HCT116 (cell line): Measurements from ENCODE around the gene KCNG1.

Experiments
- CTCF ChIP-seq, 3 experiments: fragments of 200-600 bp in 1 of 3; sonication (generic) in 1 of 3; IDR thresholded peaks in 2 of 3; conservative IDR thresholded peaks in 1 of 3; 2 replicates each; pipeline ENCODE4 v1.5.1; 2012 to 2017; ENCODE audit warnings: low read depth in 2 of 3, low read length in 2 of 3, antibody characterized with exemption in 1 of 3, borderline replicate concordance in 1 of 3, control low read depth in 1 of 3, mild to moderate bottlenecking in 1 of 3, mixed read lengths in 1 of 3, mixed run types in 1 of 3, moderate library complexity in 1 of 3; ENCODE audit not compliant: insufficient read depth in 1 of 3
- EZH2phosphoT487 ChIP-seq: fragments of 200-600 bp; IDR thresholded peaks from 2 replicates; pipeline ENCODE4 v1.6.1; 2018; ENCODE audit warnings: antibody characterized with exemption, borderline replicate concordance
- POLR2A ChIP-seq: IDR thresholded peaks from 2 replicates; pipeline ENCODE4 v1.7.0; 2011; ENCODE audit warnings: borderline replicate concordance; ENCODE audit not compliant: insufficient read depth, insufficient read length; ENCODE audit errors: extremely low read depth
- POLR2AphosphoS5 ChIP-seq: IDR thresholded peaks from 2 replicates; pipeline ENCODE4 v1.6.1; 2011; ENCODE audit warnings: mild to moderate bottlenecking, low read depth, low read length, moderate library complexity
- SIN3A ChIP-seq: IDR thresholded peaks from 2 replicates; pipeline ENCODE4 v1.6.1; 2012; ENCODE audit warnings: low read depth
- SP1 ChIP-seq: IDR thresholded peaks from 2 replicates; pipeline ENCODE4 v1.6.1; 2012; ENCODE audit warnings: low read depth
- TCF7L2 ChIP-seq: IDR thresholded peaks from 2 replicates; pipeline ENCODE4 v1.7.0; 2011; ENCODE audit warnings: borderline replicate concordance, inconsistent platforms; ENCODE audit not compliant: insufficient read depth, insufficient read length; ENCODE audit errors: extremely low read depth
- YY1 ChIP-seq: IDR thresholded peaks from 2 replicates; pipeline ENCODE4 v1.6.1; 2011; ENCODE audit warnings: low read length, low read depth, moderate library complexity, mild to moderate bottlenecking; ENCODE audit not compliant: insufficient replicate concordance; ENCODE audit errors: extremely low read depth

GRCh38 chr20:51023617-51024155 lies 779 bp upstream of the KCNG1 start:
- TF ChIP-seq SP1 (no peak), SIN3A (no peak), POLR2A (no peak), TCF7L2 (no peak), CTCF (IDR thresholded peaks at IDR 0.05 in 2 of 3, conservative IDR thresholded peaks at IDR 0.05 in 1 of 3; ENCODE audit: borderline replicate concordance in 1 of 3, insufficient read depth in 1 of 3, low read depth in 2 of 3, low read length in 2 of 3) (no peak), EZH2phosphoT487 (no peak), POLR2AphosphoS5 (no peak), YY1 (no peak)
